ENCODE results near the gene CDC42BPG.

The CDC42BPG gene

DNA sequence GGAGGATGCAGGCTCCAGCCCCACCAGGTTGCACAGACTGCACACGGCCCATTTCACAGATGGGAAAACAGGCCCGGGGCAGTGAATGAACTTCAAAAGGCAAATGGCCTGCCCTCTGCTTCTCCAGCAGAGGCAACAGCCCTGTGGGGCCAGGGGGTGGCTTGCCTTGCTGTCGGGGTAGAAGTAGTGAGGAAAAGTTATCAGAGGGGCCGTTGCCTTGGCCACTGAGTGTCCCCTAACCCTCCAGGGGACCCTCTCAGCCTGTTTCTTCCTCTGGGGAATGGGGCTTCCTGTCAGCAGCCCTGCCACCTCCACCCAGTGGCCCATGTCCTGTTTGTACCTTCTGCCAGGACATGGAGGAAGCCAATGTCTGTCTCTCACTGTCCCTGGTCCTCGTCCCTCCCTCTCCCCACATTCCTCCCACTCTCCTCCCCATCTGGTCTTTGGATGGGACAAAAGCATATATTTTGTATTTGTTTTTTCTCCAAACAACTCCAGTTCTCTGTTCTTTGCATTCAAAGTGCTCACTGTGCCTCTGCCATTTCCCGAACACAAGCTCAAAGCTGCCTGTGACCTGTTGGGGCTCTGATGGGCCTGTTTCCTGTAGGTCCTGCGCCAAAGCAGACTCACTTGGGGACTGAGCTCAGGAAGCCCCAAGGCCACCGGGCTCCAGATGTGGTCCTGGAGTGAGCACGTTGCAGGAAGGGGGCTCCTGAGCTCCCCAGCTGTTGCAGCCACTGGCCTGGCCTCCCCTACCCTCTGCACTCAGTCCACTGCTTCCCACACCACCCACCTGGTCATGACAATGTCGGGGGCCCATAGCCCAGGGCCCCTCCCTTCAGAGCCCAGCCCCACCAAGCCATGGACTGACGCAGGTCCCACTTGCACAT lies 50.9 kb downstream of the CDC42BPG start:
- DNase-seq (ENCODE audit: low spot score) = no peak
- TF ChIP-seq, protein P1, sequence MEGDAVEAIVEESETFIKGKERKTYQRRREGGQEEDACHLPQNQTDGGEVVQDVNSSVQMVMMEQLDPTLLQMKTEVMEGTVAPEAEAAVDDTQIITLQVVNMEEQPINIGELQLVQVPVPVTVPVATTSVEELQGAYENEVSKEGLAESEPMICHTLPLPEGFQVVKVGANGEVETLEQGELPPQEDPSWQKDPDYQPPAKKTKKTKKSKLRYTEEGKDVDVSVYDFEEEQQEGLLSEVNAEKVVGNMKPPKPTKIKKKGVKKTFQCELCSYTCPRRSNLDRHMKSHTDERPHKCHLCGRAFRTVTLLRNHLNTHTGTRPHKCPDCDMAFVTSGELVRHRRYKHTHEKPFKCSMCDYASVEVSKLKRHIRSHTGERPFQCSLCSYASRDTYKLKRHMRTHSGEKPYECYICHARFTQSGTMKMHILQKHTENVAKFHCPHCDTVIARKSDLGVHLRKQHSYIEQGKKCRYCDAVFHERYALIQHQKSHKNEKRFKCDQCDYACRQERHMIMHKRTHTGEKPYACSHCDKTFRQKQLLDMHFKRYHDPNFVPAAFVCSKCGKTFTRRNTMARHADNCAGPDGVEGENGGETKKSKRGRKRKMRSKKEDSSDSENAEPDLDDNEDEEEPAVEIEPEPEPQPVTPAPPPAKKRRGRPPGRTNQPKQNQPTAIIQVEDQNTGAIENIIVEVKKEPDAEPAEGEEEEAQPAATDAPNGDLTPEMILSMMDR (IDR thresholded peaks at IDR 0.05; ENCODE audit: extremely low read depth, missing control alignments) = no peak

DNA sequence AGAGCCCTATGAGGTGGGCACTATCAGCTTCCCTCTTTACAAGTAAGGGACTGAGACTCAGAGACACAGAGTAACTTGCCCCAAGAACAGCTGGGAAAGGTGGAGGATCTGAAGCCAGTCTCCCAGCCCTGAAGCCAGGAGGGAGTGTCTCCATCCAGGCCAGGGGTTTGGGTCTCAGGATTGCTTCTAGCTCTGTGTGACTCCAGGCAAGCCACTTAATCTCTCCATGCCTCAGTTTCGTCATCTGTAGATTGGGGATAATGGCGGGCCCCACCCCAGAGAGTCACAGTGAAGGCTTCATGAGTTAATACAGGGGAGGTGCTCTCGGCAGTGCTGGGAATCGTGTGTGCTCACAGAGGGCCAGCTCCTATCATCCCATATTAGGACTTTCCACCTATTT lies 52.0 kb downstream of the CDC42BPG start:
- TF ChIP-seq, protein P1 (IDR thresholded peaks at IDR 0.05; ENCODE audit: extremely low read depth, missing control alignments) = no peak
- DNase-seq (ENCODE audit: low spot score) = no peak

DNA sequence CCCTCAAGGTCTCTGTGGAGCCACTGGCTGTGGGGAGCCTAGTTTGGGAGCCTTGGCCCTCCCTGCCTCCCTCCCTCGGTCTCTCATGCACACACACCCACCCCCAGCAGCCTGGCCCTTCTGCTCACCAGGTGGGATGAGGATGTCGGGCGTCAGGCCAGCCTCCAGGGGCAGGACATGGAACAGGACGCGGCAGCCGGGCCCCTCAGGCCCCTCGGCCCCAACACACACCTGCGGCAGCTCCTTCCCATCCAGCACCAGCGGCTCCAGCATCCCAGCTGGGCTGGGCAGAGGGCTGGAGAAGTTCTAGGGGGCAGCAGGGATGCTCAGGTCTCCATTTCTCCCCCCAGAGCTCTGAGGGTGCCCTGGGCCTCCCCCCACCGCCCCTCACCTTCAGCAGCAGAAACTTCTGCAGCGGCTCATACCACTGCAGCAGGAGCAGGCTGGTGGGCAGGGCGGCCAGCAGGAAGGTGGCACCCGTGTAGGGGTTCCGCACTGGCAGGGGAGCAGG lies 52.6 kb downstream of the CDC42BPG start:
- no peak for DNase-seq (ENCODE audit: low spot score)
- TF ChIP-seq, protein P1 (IDR thresholded peaks at IDR 0.05; ENCODE audit: extremely low read depth, missing control alignments) = no peak

DNA sequence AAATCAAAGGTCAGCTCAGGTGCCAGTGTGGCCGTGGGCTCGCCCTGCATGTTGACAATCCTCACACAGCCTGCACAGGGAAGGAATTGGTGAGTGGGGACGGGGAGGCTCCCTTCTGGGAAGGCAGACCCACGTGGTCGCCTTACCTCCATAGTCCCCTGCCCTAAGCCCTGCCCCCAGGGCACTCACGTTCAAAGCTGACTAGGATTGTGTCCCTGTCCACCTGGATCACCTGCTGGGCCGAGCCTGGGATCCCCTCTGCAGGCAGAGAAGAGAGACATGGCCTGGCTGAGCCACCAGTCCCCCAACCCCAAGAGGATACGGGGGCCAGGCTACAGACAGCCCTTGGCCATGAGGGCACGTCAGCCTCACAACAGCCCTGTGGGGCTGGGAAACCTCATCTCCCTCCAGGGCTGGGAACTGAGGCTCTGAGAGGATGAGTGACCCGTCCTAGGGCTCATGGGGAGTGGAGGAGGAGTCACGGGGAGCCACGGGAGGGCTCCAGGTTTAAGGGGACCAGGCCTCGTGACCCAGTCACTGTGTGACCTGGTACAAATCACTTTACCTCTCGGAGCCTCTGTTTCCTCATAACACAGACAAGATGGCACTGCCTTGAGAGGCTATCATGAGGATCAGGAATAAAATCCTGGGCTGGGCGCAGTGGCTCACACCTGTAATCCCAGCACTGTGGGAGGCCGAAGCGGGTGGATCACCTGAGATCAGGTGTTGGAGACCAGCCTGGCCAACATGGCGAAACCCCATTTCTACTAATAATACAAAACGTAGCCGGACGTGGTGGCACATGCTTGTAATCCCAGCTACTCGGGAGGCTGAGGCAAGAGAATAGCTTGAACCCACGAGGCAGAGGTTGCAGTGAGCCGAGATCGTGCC lies 54.0 kb downstream of the CDC42BPG start:
- TF ChIP-seq, protein P1 (IDR thresholded peaks at IDR 0.05; ENCODE audit: extremely low read depth, missing control alignments) = no peak
- no peak for DNase-seq (ENCODE audit: low spot score)

DNA sequence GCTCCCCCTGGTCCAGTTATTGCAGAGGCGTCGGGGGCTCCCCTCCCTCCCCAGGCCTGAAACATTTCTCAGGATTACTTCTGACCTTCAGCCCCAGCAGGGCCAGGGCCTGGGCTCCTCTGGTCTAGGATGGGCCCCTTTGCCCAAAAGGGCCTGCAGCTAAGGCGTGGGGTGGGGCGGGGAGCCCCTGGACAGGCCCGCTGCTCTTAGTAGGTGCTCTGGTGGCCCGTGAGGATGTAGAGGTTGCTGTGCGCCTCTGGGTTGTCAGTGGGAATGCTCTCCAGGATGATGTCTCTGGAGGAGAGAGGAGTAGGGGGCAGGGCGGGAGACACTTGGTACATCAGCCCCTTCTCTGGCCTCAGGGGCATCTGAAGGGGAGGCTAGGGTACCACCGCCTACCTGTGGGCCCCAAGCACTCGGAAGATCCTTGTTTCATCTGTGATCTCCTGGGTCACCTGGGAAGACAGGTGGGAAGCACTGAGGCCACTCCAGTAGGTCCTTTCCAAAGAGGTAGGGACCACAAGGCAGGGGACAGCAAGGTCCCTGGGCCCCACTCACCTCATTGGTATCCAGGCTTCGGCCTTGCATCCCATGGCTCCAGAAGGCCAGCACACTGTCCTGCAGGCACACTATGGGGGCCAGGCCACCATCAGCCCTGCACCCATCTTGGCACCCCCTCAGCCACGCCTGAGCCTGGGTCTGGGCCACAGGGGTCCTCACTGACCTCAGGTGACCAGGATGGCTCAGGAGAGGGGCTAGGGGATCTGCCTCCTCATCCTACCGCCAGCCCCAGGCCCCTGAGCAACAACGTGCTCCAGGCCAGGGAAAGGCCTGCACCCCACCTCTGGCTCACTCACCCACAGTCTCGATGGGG lies 54.9 kb downstream of the CDC42BPG start:
- TF ChIP-seq, protein P1 (IDR thresholded peaks at IDR 0.05; ENCODE audit: extremely low read depth, missing control alignments) = no peak

DNA sequence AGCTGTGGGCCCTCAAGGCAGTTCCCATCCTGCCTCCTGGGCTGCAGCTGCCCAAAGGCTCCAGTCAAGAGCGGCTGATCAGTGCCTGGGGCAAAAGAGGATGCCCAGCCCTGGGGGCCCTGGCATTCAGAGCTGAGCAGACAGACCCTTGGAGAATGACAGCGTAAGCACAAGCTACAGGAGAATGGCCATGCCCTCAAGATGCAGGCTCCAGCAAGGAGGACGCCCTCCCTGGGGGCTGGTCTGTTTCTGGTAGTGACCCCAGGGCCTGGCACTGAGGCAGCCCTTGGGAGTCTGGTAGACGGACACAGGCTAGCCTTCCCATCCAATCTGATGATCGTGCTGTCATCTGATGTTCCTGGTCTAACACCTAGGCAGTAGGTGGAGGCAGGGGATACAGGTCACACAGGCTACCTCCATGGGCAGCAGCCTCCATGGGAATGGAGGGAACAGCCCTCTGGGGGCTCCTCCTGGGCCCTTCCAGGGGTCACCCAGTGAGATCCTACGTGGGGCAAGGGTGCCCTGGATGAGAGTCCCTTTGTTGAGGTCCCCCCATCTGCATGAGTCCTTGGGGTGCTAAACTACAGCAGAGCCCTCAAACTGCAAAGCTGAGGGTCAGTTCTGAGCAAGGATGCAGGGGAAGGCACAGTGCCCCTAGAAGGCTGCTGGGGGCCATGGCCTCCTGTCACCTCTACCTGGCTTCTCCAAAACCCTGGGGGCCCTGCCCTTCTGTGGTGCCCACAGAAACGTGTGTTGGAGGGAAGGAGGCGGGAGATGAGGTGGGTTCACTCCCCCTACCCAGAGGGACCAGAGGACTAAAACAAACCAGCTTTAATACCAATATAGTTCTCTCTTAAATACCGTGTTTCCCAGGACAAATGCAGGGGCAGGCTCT lies 55.9 kb downstream of the CDC42BPG start:
- TF ChIP-seq, protein P1 (IDR thresholded peaks at IDR 0.05; ENCODE audit: extremely low read depth, missing control alignments) = no peak
- DNase-seq (ENCODE audit: low spot score) = no peak

More for the DNA sequence above, 54.9 kb downstream of the CDC42BPG start:
- DNase-seq (ENCODE audit: low spot score) = no peak
